Fibroblast of skin of abdomen (primary cell): Measurements from ENCODE around the gene KIAA0825.
A peak's percentile ranks its signal among the peaks of the same experiment; 100 is the strongest.
"Not testable (repeated sequence)": the region's sequence is repeated elsewhere in the genome, so short reads cannot be mapped to it uniquely, and the experiment has no call there.

Experiments
- DNase-seq: peaks from one replicate; pipeline ENCODE4 v3.0.0-alpha.2; 2013

Gene KIAA0825

GRCh38 chr5:94361832-94362796 is 256.3 kb downstream of the KIAA0825 start:
- DNase-seq: no peak

- DNase-seq: peak; percentile 31
Observed at GRCh38 chr5:94361161-94361560, 257.2 kb downstream of the KIAA0825 start.

DNA sequence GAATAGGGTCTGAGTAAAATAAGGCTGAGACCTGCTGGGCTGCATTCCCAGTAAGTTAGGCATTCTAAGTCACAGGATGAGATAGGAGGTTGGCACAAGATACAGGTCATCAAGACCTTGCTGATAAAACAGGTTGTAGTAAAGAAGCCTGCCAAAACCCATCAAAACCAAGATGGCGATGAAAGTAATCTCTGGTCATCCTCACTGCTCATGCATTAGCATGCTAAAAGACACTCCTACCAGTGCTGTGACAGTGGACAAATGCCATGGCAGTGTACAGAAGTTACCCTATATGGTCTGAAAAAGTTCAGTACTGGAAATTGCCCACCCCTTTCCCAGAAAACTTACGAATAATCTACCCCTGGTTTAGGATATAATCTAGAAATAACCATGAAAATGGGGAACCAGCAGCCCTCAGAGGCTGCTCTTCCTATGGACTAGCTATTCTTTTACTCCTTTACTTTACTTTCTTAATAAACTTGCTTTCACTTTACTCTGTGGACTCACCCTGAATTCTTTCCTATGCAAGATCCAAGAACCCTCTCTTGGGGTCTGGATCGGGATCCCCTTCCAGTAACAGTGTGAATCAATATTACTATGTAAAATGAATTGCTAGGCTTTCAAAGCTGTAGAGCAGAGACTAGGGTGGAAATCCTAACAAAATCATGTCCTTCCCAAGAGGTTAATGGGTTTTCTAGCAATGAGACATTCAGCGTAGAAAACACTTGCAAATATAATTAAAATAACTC is 257.8 kb downstream of the KIAA0825 start:
- DNase-seq: no peak

- DNase-seq: no peak
Observed at GRCh38 chr5:94359880-94360279, 258.5 kb downstream of the KIAA0825 start.

- DNase-seq: no peak
Observed at GRCh38 chr5:94355811-94356210, 262.6 kb downstream of the KIAA0825 start.

DNA sequence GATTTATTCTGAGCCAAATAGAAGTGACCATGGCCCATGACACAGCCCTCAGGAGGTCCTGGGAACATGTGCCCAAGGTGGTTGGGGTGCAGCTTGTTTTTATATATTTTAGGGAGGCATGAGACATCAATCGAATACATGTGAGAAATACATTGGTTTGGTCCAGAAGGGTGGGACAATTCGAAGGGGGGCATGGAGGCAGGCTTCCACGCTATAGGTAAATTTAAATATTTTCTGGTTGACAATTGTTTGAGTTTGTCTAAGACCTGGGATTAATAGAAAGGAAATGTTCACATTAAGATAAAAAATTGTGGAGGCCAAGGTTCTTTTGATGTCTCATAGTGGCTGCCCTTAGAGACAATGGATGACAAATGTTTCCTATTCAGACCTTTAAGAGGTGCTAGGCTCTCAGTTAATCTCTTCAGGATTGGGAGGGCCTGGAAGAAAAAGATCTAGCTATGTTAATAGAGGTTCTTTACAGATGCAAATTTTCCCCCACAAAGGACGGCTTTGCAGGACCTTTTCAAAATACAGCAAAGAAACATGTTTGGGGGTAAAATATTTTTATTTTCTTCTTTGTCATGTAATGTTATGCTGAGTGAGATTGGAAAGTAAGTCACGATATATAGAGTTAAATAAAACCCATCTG is 263.4 kb downstream of the KIAA0825 start:
- DNase-seq: not testable (repeated sequence)

GRCh38 chr5:94353605-94354004 is 264.8 kb downstream of the KIAA0825 start:
- DNase-seq: no peak

- no peak for DNase-seq
Observed at GRCh38 chr5:94347130-94347529, 271.3 kb downstream of the KIAA0825 start.

DNA sequence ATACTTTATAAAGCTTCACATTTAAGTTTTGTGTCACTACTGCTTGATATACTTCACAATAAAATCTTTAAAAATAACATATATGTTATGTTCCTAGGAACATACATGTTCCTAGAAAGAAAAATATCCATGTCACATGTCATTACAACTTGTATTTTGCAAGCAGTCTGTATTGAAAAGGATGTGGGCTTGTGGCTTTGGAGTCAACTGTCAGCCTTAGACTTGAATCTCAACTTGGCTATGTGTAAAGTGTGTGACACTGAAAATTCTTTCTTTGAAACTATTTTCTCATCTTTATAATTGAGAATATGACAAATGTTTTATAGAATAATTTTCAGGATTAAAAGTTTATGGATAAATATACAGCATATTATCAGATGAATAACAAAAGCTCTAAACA is 273.1 kb downstream of the KIAA0825 start:
- DNase-seq: no peak

- DNase-seq: no peak
Observed at GRCh38 chr5:94337617-94338016, 280.8 kb downstream of the KIAA0825 start.

GRCh38 chr5:94335936-94336335 is 282.5 kb downstream of the KIAA0825 start:
- no peak for DNase-seq

- no peak for DNase-seq
Observed at GRCh38 chr5:94329115-94329514, 289.3 kb downstream of the KIAA0825 start.

DNA sequence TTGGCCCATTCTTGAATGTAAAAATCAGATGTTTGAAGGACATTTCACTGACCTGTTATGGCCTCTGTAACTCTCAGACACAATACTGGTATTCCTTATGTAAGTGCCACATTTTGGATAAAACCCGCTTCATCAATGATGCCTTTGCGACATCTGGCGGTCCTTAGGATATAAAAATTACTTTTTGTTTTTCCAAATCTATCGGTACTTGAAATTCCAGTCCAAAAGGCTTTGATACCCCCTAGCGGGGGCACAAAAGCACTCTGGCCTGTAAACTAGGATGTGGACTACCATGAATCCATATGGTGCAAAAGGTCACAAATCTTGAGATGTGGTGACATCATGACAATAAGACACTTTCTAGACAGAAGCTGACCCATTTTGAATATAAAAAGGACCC is 291.8 kb downstream of the KIAA0825 start:
- no peak for DNase-seq

DNA sequence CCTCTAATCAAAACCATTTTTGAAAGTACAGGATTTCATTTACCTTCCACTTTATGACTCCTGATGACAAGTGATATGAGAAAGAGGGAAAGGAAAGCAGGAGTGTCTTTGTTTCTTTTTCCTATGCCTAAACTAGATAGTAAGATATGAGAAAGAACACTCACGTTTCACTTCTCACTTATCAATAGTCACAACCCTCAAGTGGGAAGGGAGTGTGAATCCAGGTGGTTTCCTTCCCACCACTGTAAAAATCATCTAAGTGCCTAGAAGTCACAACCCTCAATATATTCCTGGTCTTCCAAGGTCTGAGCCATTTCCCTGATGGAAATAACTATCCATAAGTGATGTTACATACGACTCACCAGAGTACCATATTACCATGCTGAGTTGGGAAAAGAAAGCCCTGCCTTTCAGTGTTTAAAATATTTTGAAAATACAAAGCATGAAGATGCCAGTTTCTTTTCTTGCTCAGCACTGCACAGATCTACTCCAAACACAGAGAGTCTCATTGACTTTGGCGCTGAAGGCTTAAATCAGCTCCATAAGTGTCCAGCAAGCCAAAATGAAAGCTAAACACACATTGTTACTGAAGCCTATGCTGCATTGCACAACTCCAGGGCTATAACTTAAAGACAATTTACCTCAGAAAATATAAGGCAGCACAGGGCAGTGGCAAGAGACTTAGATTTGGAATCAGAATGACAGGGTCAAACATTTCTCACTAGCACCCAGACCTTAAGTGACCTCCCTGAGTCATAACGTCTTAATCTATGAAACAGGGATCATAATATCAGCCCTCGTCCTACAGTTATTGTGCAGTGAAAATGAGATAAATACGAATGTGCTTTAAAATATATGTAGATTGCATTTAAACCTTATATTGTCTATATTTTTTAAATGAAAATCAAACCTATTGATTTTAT is 301.2 kb downstream of the KIAA0825 start:
- DNase-seq: no peak

DNA sequence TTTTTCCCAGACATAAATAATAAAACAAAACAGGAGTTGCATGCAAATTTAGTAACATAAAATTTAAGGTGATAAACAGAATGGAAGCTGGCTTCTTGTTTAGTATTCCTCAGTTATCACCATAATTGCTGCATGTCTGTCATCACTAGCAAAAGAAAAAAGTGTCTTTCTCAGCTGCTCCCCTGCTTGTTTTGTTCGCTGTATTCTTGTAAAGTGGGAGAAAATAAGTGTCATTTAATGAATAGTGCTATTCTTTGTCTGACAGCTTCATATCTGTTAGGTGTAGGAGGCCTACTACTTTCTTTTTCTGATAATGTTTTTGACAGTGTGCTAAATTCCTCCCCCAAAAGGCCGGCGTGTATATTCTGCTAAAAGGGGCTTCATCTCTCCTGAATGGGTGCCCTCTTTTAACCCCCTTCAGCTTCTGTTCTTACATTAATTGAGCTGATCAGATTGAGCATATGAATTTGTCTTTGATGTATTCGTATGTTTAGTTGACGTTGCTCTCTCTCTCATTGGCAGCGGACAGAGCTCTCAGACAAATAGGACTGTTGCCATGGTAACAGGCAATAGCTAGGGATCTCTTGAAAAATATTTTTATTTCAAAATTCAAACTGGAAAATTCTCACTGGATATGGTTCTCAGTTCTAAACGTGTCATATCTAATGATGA is 303.8 kb downstream of the KIAA0825 start:
- DNase-seq: no peak

DNA sequence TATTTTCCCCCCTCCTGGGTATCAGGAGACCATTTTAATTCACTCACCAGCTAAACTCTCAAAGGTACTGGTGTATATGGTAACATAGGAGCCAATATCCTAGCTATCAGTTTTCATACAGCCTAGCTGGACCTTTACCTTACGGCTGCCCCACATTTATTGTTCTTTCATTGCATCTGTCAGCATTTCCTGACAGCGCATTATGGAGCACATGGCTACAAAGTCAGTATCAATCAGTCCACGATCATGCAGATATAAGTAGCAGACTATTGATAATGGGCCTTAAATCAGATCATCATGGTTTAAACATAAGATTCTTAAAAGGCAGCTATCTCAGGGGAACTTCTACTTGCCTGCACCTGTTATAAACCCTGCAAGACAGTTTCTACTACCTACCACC is 304.7 kb downstream of the KIAA0825 start:
- DNase-seq: no peak

DNA sequence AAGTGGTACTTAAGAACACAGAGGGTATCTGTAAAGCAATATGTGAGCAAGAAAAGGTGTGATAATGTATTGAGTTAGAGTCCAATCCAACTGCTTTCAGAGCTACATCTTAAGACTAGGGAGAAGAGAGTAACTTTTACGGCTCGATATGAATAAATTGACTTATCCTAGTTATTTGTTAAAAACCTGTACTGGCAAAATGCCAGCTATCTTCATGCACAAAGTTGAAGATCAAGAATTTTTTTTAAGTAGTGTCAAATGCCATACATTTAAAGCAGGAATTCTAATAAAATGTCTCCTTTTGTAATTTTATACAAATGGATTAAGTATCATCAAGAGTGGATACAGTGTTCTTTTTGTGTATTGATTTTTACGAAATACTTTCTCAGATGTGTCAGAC is 305.2 kb downstream of the KIAA0825 start:
- no peak for DNase-seq

GRCh38 chr5:94312298-94312697 is 306.1 kb downstream of the KIAA0825 start:
- DNase-seq: no peak

GRCh38 chr5:94310833-94311232 is 307.6 kb downstream of the KIAA0825 start:
- no peak for DNase-seq

GRCh38 chr5:94309141-94309540 is 309.3 kb downstream of the KIAA0825 start:
- no peak for DNase-seq

DNA sequence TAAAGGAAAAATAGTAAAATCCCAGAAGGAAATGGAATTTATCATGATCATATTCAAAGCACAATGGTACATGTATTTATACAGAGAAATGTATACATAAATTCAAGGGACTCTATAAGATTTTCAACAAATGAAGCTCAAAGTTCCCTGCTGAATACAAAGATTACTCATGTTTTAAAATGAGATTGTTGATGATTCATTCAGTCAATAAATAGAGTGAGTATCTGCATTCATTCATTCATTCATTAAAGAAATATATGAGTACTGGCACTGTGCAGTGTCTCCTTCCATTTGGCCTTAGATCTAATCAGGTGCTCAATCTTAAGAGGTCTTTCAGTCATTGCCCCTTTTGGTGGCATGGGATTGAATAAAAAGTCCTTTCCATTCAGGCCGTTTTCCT is 310.0 kb downstream of the KIAA0825 start:
- DNase-seq: no peak
